Fibroblast of lung (primary cell): ENCODE data around the gene TPPP3. TPM values are rescaled to one million over a fixed set of nuclear protein-coding genes. Genes with fewer than 3 reads are reported as not detected.

ENCODE experiments used
- DNase-seq, 2 donors: peaks; one replicate each; pipeline versions ENCODE4 v3.0.0 to v3.0.0-alpha.2; 2010; ENCODE audit warnings: low read depth in 2 of 2
- H2AFZ ChIP-seq: 2 replicates; pipeline ENCODE4 v1.5.1; 2012; ENCODE audit warnings: low read length, control low read depth, inconsistent platforms
- H3K27ac ChIP-seq: 2 replicates; pipeline ENCODE4 v1.5.1; 2011; ENCODE audit warnings: low read length, control low read depth; ENCODE audit not compliant: insufficient read depth
- H3K27me3 ChIP-seq: 2 replicates; pipeline ENCODE4 v1.5.1; 2011; ENCODE audit warnings: mild to moderate bottlenecking, low read length; ENCODE audit not compliant: control insufficient read depth, insufficient read depth
- H3K36me3 ChIP-seq: 2 replicates; pipeline ENCODE4 v1.5.1; 2011; ENCODE audit warnings: low read length; ENCODE audit not compliant: control insufficient read depth, insufficient read depth
- H3K4me1 ChIP-seq: 2 replicates; pipeline ENCODE4 v1.5.1; 2011; ENCODE audit warnings: low read length; ENCODE audit not compliant: control insufficient read depth, insufficient read depth; ENCODE audit errors: extremely low read depth
- H3K4me2 ChIP-seq: 2 replicates; pipeline ENCODE4 v1.5.1; 2011; ENCODE audit warnings: low read length, control low read depth; ENCODE audit not compliant: insufficient read depth; ENCODE audit errors: extremely low read depth
- H3K4me3 ChIP-seq, 4 experiments: fragments of 200-600 bp in 1 of 4; sonication (generic) in 1 of 4; replicated peaks in 1 of 4; 2 replicates each; pipeline ENCODE4 v1.5.1; 2011 to 2016; ENCODE audit warnings: low read length in 4 of 4, low read depth in 3 of 4, mild to moderate bottlenecking in 3 of 4, control low read depth in 2 of 4, inconsistent platforms in 1 of 4, mixed read lengths in 1 of 4; ENCODE audit not compliant: insufficient read depth in 1 of 4; ENCODE audit errors: control extremely low read depth in 1 of 4
- H3K79me2 ChIP-seq: 2 replicates; pipeline ENCODE4 v1.5.1; 2012; ENCODE audit warnings: mild to moderate bottlenecking, low read length, inconsistent platforms; ENCODE audit not compliant: control insufficient read depth, insufficient read depth
- H3K9ac ChIP-seq: 2 replicates; pipeline ENCODE4 v1.5.1; 2011; ENCODE audit warnings: mild to moderate bottlenecking, low read length, control low read depth; ENCODE audit not compliant: insufficient read depth
- H3K9me3 ChIP-seq: 2 replicates; pipeline ENCODE4 v1.5.1; 2012; ENCODE audit warnings: low read depth, low read length; ENCODE audit not compliant: control insufficient read depth, insufficient read depth
- H4K20me1 ChIP-seq: 2 replicates; pipeline ENCODE4 v1.5.1; 2011; ENCODE audit warnings: low read length; ENCODE audit not compliant: control insufficient read depth, insufficient read depth; ENCODE audit errors: extremely low read depth
- EZH2 ChIP-seq: IDR thresholded peaks from 2 replicates; pipeline ENCODE4 v1.5.1; 2012; ENCODE audit warnings: low read length, control low read depth, mild to moderate bottlenecking; ENCODE audit errors: missing control alignments
- polyA plus RNA-seq, 2 donors: library from polyadenylated mRNA; depleted of rRNA in 1 of 2; stranded (reverse) in 1 of 2; unstranded in 1 of 2; fragments of >200 nt; gene quantifications; 2 replicates each; pipeline ENCODE4 v1.2.1, GENCODE V29; 2011 to 2012; ENCODE audit warnings: missing spikeins in 1 of 2
- total RNA-seq: library from RNA; depleted of rRNA; stranded (reverse); fragments of >200 nt; gene quantifications from 2 replicates; pipeline ENCODE4 v1.2.1, GENCODE V29; 2014
- TF ChIP-seq, protein P1 (sequence below), 2 donors: IDR thresholded peaks in 1 of 2; conservative IDR thresholded peaks in 1 of 2; 1 replicate in 1 of 2; 2 replicates in 1 of 2; pipeline ENCODE4 v1.5.1; 2011 to 2012; ENCODE audit warnings: low read length in 2 of 2, control low read depth in 1 of 2, inconsistent platforms in 1 of 2, low read depth in 1 of 2, mild to moderate bottlenecking in 1 of 2

Gene TPPP3
- total and polyA plus RNA-seq, 2 donors (not counting 1 experiment from before 2014, with no cell fraction given): 2.9 to 3.8 TPM

DNA sequence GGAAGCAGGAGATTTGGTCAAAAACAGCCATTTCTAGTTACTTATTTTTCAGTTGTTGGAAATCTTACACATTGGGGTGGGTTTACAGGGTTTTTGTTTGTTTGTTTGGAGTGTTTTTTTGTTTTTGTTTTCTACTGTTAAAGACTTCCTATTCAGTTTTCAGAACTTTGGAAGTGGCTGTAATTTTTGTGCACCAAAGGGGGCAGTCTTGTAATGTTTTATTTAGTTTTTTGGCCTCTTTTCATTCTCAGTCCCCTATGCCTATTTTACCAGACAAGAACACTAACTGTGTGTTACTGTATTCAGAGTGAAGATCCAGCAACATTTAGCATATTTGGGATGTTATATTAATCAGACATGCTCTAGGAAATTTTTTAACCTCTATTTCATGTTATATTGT is 20.6 kb downstream of the TPPP3 start:
- H3K27ac ChIP-seq: no peak overlapping the region
- H2AFZ ChIP-seq: no peak overlapping the region
- H3K4me3 ChIP-seq: no peak overlapping the region
- no peak for TF ChIP-seq EZH2
- TF ChIP-seq, protein P1, sequence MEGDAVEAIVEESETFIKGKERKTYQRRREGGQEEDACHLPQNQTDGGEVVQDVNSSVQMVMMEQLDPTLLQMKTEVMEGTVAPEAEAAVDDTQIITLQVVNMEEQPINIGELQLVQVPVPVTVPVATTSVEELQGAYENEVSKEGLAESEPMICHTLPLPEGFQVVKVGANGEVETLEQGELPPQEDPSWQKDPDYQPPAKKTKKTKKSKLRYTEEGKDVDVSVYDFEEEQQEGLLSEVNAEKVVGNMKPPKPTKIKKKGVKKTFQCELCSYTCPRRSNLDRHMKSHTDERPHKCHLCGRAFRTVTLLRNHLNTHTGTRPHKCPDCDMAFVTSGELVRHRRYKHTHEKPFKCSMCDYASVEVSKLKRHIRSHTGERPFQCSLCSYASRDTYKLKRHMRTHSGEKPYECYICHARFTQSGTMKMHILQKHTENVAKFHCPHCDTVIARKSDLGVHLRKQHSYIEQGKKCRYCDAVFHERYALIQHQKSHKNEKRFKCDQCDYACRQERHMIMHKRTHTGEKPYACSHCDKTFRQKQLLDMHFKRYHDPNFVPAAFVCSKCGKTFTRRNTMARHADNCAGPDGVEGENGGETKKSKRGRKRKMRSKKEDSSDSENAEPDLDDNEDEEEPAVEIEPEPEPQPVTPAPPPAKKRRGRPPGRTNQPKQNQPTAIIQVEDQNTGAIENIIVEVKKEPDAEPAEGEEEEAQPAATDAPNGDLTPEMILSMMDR (conservative IDR thresholded peaks at IDR 0.05 in 1 of 2, IDR thresholded peaks at IDR 0.05 in 1 of 2; ENCODE audit: low read depth in 1 of 2, low read length in 2 of 2): peak; percentile 40 to 51
- H3K4me1 ChIP-seq: no peaks in the 10 kb centered on the region
- no peaks in the 10 kb centered on the region for H3K36me3 ChIP-seq
- H3K27me3 ChIP-seq: peaks cover 17% of the 10 kb centered on the region
- H3K4me2 ChIP-seq: no peak overlapping the region
- no peak overlapping the region for H3K9ac ChIP-seq
- H3K9me3 ChIP-seq: no peaks in the 10 kb centered on the region
- no peaks in the 10 kb centered on the region for H3K79me2 ChIP-seq
- peak; percentile 19 to 62 for DNase-seq
- no peaks in the 10 kb centered on the region for H4K20me1 ChIP-seq

DNA sequence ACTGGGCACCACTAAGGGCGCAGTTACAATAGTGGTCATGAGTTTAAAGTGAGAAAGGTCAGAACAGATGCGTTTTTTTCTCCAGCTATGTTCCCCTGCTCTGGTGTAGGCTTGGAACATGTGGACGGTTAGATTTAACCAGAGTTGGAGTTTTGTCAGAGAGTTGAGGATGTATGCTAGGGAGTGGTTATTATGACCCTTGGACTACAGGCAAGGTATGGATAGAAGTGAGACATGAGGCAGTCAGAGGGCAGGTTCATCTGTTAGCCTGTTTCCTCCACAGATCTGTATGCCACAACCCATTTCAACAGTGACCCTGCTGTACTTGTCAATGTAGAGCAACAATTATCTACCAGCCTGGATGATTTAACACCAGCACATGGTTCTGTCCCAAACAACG is 22.6 kb downstream of the TPPP3 start:
- no peak overlapping the region for H3K9ac ChIP-seq
- no peak for DNase-seq
- TF ChIP-seq EZH2: no peak
- TF ChIP-seq, protein P1 (conservative IDR thresholded peaks at IDR 0.05 in 1 of 2, IDR thresholded peaks at IDR 0.05 in 1 of 2; ENCODE audit: low read depth in 1 of 2, low read length in 2 of 2): no peak
- H3K4me3 ChIP-seq: no peak overlapping the region
- no peaks in the 10 kb centered on the region for H3K36me3 ChIP-seq
- H3K27ac ChIP-seq: no peak overlapping the region
- peaks cover 18% of the 10 kb centered on the region for H3K27me3 ChIP-seq
- no peak overlapping the region for H3K4me2 ChIP-seq
- no peaks in the 10 kb centered on the region for H3K4me1 ChIP-seq
- H3K79me2 ChIP-seq: no peaks in the 10 kb centered on the region
- no peaks in the 10 kb centered on the region for H3K9me3 ChIP-seq
- H4K20me1 ChIP-seq: no peaks in the 10 kb centered on the region
- H2AFZ ChIP-seq: no peak overlapping the region

DNA sequence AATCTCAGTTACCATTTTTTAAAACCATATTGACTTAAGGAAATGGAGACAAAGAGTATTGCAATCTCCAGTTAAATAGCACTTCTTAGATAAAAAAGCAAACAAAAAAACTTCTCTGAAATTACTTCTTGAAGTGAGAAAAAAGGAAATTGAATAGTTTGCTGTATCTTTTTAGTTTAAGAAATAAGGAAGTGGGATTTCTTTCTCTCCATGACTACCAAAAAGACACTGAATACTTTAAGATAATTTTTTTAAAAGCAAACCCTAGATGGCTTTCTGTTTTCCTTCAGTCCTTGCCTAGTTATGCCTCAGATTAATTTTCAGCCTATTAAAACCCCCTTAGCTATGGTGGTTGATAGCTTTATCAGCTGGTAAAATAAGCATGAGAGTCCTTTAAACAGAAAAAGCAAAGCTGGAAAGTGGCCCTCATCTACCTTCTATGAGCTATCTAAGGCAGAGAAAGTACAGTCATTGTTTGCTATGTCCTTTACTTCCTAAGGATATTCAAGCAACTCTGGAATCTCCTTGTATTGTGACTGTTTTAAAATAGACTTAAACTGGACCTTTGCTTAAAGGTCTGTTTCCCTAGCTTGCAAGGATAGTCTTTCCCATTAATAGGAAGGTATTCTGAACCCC is 28.6 kb downstream of the TPPP3 start:
- Histone ChIP-seq H3K4me2 (no peak overlapping the region), H3K36me3 (no peaks in the 10 kb centered on the region), H3K27ac (no peak overlapping the region), H2AFZ (no peak overlapping the region), H3K9ac (no peak overlapping the region), H3K79me2 (no peaks in the 10 kb centered on the region), H4K20me1 (no peaks in the 10 kb centered on the region), H3K4me1 (no peaks in the 10 kb centered on the region), H3K4me3 (no peak overlapping the region), H3K27me3 (peaks cover 15% of the 10 kb centered on the region), H3K9me3 (no peaks in the 10 kb centered on the region)
- no peak for TF ChIP-seq EZH2
- TF ChIP-seq, protein P1 (conservative IDR thresholded peaks at IDR 0.05 in 1 of 2, IDR thresholded peaks at IDR 0.05 in 1 of 2; ENCODE audit: low read depth in 1 of 2, low read length in 2 of 2): no peak
- DNase-seq: no peak
